Measurements from ENCODE around the gene TMEM238L. TPM values are rescaled to one million over a fixed set of nuclear protein-coding genes. Genes with fewer than 3 reads are reported as not detected.

TMEM238L gene
- total RNA-seq, 2 experiments from 2014 or later = not detected

DNA sequence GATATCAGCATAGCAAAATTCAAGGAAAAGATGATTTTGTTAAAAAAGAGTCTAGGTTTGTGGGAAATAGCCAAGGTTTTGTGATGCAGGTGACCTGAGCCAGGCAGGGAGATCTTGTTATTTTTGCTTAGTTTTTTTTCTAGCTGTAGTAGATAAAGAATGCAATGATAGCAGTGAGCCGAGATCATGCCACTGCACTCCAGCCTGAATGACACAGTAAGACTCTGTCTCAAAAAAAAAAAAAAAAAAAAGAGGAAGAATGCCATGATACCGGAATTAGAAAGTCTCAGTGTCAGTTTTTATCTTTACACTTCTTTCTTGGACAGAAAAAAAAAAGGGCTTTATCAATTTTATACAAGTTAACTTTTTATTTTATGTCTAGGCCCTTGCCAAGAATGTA is 27.5 kb downstream of the TMEM238L start:
- Histone ChIP-seq H3K27ac (ENCODE audit: low read depth in 1 of 2, low read length in 2 of 2) (no peak overlapping the region), H3K4me1 (ENCODE audit: insufficient read depth, low read length) (no peaks in the 10 kb centered on the region), H3K36me3 (ENCODE audit: insufficient read depth, low read length) (no peaks in the 10 kb centered on the region), H3K4me3 (ENCODE audit: low read length) (no peak overlapping the region), H3K27me3 (ENCODE audit: control insufficient read depth in 1 of 2, insufficient read depth in 2 of 2, low read length in 2 of 2) (no peaks in the 10 kb centered on the region), H3K9me3 (ENCODE audit: control insufficient read depth in 1 of 2, insufficient read depth in 1 of 2, low read length in 2 of 2) (peaks cover 4 to 5% of the 10 kb centered on the region in 2 experiments)
- no peaks in the 10 kb centered on the region for H3K27me3 Mint-ChIP-seq
- peaks cover 3% of the 10 kb centered on the region for H3K9me3 Mint-ChIP-seq
- H3K27ac Mint-ChIP-seq = no peak overlapping the region
- no peaks in the 10 kb centered on the region for H3K4me1 Mint-ChIP-seq (ENCODE audit: low read depth)
- intact Hi-C loops (cut with DNase I, micrococcal nuclease) = no loop called here
- ATAC-seq (ENCODE audit: poor library complexity) (no peak), DNase-seq (no peak)
- no peak overlapping the region for H3K4me3 Mint-ChIP-seq
- ChIA-PET CTCF (no interaction called here), POLR2A (no interaction called here)
- no peaks in the 10 kb centered on the region for H3K36me3 Mint-ChIP-seq (ENCODE audit: low read depth)
- TF ChIP-seq, protein P1, sequence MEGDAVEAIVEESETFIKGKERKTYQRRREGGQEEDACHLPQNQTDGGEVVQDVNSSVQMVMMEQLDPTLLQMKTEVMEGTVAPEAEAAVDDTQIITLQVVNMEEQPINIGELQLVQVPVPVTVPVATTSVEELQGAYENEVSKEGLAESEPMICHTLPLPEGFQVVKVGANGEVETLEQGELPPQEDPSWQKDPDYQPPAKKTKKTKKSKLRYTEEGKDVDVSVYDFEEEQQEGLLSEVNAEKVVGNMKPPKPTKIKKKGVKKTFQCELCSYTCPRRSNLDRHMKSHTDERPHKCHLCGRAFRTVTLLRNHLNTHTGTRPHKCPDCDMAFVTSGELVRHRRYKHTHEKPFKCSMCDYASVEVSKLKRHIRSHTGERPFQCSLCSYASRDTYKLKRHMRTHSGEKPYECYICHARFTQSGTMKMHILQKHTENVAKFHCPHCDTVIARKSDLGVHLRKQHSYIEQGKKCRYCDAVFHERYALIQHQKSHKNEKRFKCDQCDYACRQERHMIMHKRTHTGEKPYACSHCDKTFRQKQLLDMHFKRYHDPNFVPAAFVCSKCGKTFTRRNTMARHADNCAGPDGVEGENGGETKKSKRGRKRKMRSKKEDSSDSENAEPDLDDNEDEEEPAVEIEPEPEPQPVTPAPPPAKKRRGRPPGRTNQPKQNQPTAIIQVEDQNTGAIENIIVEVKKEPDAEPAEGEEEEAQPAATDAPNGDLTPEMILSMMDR (IDR thresholded peaks at IDR 0.05) = no peak

GRCh38 chr17:10775740-10776356 is 28.1 kb downstream of the TMEM238L start:
- Mint-ChIP-seq H3K27me3 (no peaks in the 10 kb centered on the region), H3K4me1 (ENCODE audit: low read depth) (no peaks in the 10 kb centered on the region), H3K9me3 (peaks cover 4% of the 10 kb centered on the region), H3K27ac (no peak overlapping the region), H3K36me3 (ENCODE audit: low read depth) (no peaks in the 10 kb centered on the region), H3K4me3 (no peak overlapping the region)
- H3K27me3 ChIP-seq (ENCODE audit: control insufficient read depth in 1 of 2, insufficient read depth in 2 of 2, low read length in 2 of 2) = no peaks in the 10 kb centered on the region
- H3K36me3 ChIP-seq (ENCODE audit: insufficient read depth, low read length) = no peaks in the 10 kb centered on the region
- H3K4me3 ChIP-seq (ENCODE audit: low read length) = no peak overlapping the region
- peaks cover 5 to 7% of the 10 kb centered on the region in 2 experiments for H3K9me3 ChIP-seq (ENCODE audit: control insufficient read depth in 1 of 2, insufficient read depth in 1 of 2, low read length in 2 of 2)
- TF ChIP-seq, protein P1 (IDR thresholded peaks at IDR 0.05) = no peak
- DNase-seq = no peak
- no peak for ATAC-seq (ENCODE audit: poor library complexity)
- POLR2A ChIA-PET = no interaction called here
- intact Hi-C loops (cut with DNase I, micrococcal nuclease) = no loop called here
- no peaks in the 10 kb centered on the region for H3K4me1 ChIP-seq (ENCODE audit: insufficient read depth, low read length)
- CTCF ChIA-PET = no interaction called here
- H3K27ac ChIP-seq (ENCODE audit: low read depth in 1 of 2, low read length in 2 of 2) = no peak overlapping the region

- H3K4me3 Mint-ChIP-seq = no peak overlapping the region
- Histone ChIP-seq H3K27ac (ENCODE audit: low read depth in 1 of 2, low read length in 2 of 2) (no peak overlapping the region), H3K4me3 (ENCODE audit: low read length) (no peak overlapping the region), H3K36me3 (ENCODE audit: insufficient read depth, low read length) (no peaks in the 10 kb centered on the region), H3K9me3 (ENCODE audit: control insufficient read depth in 1 of 2, insufficient read depth in 1 of 2, low read length in 2 of 2) (peaks cover 5 to 7% of the 10 kb centered on the region in 2 experiments), H3K27me3 (ENCODE audit: control insufficient read depth in 1 of 2, insufficient read depth in 2 of 2, low read length in 2 of 2) (no peaks in the 10 kb centered on the region), H3K4me1 (ENCODE audit: insufficient read depth, low read length) (no peaks in the 10 kb centered on the region)
- no peaks in the 10 kb centered on the region for H3K4me1 Mint-ChIP-seq (ENCODE audit: low read depth)
- H3K27me3 Mint-ChIP-seq = no peaks in the 10 kb centered on the region
- H3K27ac Mint-ChIP-seq = no peak overlapping the region
- TF ChIP-seq, protein P1 (IDR thresholded peaks at IDR 0.05) = no peak
- DNase-seq = no peak
- intact Hi-C loops (cut with DNase I, micrococcal nuclease) = no loop called here
- no peaks in the 10 kb centered on the region for H3K36me3 Mint-ChIP-seq (ENCODE audit: low read depth)
- no peak for ATAC-seq (ENCODE audit: poor library complexity)
- ChIA-PET POLR2A (no interaction called here), CTCF (no interaction called here)
- peaks cover 4% of the 10 kb centered on the region for H3K9me3 Mint-ChIP-seq
Observed at GRCh38 chr17:10775058-10775457, 28.8 kb downstream of the TMEM238L start.
